Glutamatergic neuron (in vitro differentiated cells): ENCODE data around the gene CACNG7. TPM values are rescaled to one million over a fixed set of nuclear protein-coding genes. Genes with fewer than 3 reads are reported as not detected.

Experiments
- DNase-seq: peaks from one replicate; pipeline ENCODE4 v3.0.0; 2022
- H3K27ac Mint-ChIP-seq: one replicate; pipeline ENCODE4 v1.8.0; 2020; ENCODE audit warnings: mild to moderate bottlenecking, mixed read lengths, inconsistent platforms; ENCODE audit not compliant: unreplicated experiment
- H3K27me3 Mint-ChIP-seq: one replicate; pipeline ENCODE4 v1.8.0; 2020; ENCODE audit warnings: mild to moderate bottlenecking, moderate library complexity, mixed read lengths, inconsistent platforms; ENCODE audit not compliant: unreplicated experiment
- H3K36me3 Mint-ChIP-seq: one replicate; pipeline ENCODE4 v1.8.0; 2020; ENCODE audit warnings: mild to moderate bottlenecking, mixed read lengths, inconsistent platforms; ENCODE audit not compliant: unreplicated experiment
- H3K4me1 Mint-ChIP-seq: one replicate; pipeline ENCODE4 v1.8.0; 2020; ENCODE audit warnings: mild to moderate bottlenecking, low read depth, mixed read lengths, inconsistent platforms; ENCODE audit not compliant: unreplicated experiment
- H3K4me3 Mint-ChIP-seq: one replicate; pipeline ENCODE4 v1.8.0; 2020; ENCODE audit warnings: mild to moderate bottlenecking, mixed read lengths, inconsistent platforms; ENCODE audit not compliant: unreplicated experiment
- H3K9me3 Mint-ChIP-seq: one replicate; pipeline ENCODE4 v1.8.0; 2020; ENCODE audit warnings: mild to moderate bottlenecking, moderate library complexity, mixed read lengths, inconsistent platforms; ENCODE audit not compliant: unreplicated experiment
- total RNA-seq: library from RNA; stranded (reverse); fragmentation: NEBNext Ultra II Directional; extraction: Animal tissue kit (Norgen Biotek cat#: 25700); gene quantifications from one replicate; pipeline ENCODE4 v1.2.1, GENCODE V29; 2021; ENCODE audit not compliant: unreplicated experiment
- TF ChIP-seq, protein P1 (sequence below): fragments of 200-600 bp; sonication (generic); IDR thresholded peaks from one replicate; pipeline ENCODE4 v1.5.0; 2021; ENCODE audit not compliant: partially characterized antibody, unreplicated experiment

Gene CACNG7
- total RNA-seq, 1 donor from 2014 or later, result 60.4 TPM

DNA sequence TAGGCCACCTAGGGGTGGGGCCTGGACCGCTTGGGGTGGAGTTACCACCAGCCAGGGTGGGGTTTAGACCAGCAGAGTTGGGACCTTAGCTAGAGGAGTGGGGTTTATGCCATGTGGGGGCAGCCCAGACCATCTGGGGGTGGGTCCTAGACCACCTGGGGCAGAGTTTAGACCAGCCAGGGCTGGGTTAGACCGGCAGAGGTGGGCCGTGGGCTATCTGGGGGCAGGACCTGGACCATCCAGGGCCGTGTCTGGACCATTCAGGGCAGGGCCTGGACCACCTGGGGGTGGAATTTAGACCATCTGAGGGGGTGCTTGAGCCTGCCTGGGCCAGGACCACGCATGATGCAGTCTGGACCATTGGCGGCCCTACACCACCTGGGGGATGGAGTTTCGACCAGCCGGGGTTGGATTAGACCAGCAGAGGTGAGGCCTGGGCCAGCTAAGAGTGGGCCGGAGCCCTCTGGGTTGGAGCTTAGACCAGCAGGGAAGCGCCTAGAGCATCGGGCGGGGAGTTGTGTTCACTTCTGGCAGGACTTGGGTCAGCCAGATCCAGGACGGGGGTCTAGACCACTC is 72.4 kb downstream of the CACNG7 start:
- Mint-ChIP-seq H3K27ac (no peak overlapping the region), H3K36me3 (peaks cover 12% of the 10 kb centered on the region), H3K9me3 (peaks cover 11% of the 10 kb centered on the region), H3K4me1 (peaks cover 8% of the 10 kb centered on the region), H3K27me3 (peaks cover 12% of the 10 kb centered on the region), H3K4me3 (peak overlapping the region; percentile 68)
- TF ChIP-seq, protein P1, sequence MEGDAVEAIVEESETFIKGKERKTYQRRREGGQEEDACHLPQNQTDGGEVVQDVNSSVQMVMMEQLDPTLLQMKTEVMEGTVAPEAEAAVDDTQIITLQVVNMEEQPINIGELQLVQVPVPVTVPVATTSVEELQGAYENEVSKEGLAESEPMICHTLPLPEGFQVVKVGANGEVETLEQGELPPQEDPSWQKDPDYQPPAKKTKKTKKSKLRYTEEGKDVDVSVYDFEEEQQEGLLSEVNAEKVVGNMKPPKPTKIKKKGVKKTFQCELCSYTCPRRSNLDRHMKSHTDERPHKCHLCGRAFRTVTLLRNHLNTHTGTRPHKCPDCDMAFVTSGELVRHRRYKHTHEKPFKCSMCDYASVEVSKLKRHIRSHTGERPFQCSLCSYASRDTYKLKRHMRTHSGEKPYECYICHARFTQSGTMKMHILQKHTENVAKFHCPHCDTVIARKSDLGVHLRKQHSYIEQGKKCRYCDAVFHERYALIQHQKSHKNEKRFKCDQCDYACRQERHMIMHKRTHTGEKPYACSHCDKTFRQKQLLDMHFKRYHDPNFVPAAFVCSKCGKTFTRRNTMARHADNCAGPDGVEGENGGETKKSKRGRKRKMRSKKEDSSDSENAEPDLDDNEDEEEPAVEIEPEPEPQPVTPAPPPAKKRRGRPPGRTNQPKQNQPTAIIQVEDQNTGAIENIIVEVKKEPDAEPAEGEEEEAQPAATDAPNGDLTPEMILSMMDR, result no peak
- DNase-seq, result no peak

DNA sequence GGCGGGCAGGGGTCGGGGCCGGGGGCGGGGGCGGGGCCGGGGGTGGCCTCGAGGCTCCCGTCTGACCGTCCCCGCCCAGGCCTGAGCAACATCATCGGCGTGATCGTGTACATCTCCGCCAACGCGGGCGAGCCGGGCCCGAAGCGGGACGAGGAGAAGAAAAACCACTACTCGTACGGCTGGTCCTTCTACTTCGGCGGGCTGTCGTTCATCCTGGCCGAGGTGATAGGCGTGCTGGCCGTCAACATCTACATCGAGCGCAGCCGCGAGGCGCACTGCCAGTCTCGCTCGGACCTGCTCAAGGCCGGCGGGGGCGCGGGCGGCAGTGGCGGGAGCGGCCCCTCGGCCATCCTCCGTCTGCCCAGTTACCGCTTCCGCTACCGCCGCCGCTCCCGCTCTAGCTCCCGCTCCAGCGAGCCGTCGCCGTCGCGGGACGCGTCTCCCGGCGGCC is 72.9 kb downstream of the CACNG7 start:
- DNase-seq, result no peak
- no peak overlapping the region for H3K4me3 Mint-ChIP-seq

DNA sequence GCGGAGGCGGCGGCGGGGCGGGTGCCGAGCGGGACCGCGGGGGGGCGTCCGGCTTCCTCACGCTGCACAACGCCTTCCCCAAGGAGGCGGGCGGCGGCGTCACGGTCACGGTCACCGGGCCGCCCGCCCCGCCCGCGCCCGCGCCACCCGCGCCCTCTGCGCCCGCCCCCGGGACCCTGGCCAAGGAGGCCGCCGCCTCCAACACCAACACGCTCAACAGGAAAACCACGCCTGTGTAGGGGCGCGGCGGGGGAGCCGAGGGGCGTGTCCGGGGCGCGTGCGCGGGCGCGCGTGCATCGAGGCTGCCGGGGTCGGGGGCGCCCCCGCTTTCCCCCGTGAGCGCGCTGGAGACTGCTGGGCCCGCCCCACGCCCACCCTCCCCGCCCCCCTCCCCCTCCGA is 73.5 kb downstream of the CACNG7 start:
- Mint-ChIP-seq H3K27ac (no peak overlapping the region), H3K4me1 (peaks cover 7% of the 10 kb centered on the region), H3K36me3 (peaks cover 12% of the 10 kb centered on the region), H3K9me3 (peaks cover 9% of the 10 kb centered on the region), H3K4me3 (no peak overlapping the region), H3K27me3 (peaks cover 9% of the 10 kb centered on the region)
- DNase-seq, result no peak
- TF ChIP-seq, protein P1, result no peak

More for the DNA sequence above, 72.9 kb downstream of the CACNG7 start:
- TF ChIP-seq, protein P1, result no peak
- Mint-ChIP-seq H3K27ac (no peak overlapping the region), H3K9me3 (peaks cover 11% of the 10 kb centered on the region), H3K27me3 (peaks cover 11% of the 10 kb centered on the region), H3K36me3 (peaks cover 12% of the 10 kb centered on the region), H3K4me1 (peaks cover 8% of the 10 kb centered on the region)

DNA sequence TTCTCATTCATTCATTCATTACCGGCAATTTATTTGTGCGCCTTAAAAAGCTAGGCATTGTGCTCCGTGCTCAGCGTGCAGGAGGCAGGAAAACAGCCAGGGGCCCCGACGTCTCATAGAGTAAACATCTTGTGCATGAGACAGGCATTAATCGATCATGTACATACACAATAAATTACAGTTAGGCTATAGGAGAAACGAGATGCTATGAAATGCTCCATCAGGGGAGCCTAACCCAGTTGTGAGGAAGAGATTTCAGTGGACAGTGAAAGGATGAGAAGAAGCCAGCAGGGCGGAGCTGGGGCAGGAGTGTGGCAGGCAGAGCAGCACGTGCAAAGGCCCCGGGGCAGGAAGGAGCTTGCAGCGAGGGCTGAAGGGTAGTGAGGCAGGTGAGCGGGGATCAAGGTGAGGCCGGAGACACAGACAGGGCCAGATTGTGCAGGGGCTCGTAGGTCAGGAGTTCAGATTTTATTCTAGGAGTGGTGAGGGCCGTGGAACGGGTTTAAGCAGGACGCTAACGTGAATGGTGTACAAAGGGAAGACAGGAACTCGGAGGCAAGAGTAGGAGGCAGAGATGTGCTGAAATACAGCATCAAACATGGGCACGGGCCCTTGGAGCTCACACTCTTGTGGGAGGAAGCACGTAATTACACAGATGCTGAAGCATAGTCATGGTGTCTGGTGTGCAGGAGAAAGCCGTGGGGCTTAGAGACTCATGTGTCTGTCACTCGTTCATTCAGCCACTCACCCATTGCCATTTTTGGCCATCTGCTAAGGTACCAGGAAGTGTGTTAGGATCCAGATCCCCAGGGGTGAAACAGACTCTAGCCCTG is 74.6 kb downstream of the CACNG7 start:
- Mint-ChIP-seq H3K9me3 (peaks cover 7% of the 10 kb centered on the region), H3K27ac (no peak overlapping the region), H3K36me3 (peaks cover 12% of the 10 kb centered on the region), H3K27me3 (peaks cover 7% of the 10 kb centered on the region), H3K4me1 (peaks cover 6% of the 10 kb centered on the region), H3K4me3 (no peak overlapping the region)
- DNase-seq, result no peak
- TF ChIP-seq, protein P1, result no peak

DNA sequence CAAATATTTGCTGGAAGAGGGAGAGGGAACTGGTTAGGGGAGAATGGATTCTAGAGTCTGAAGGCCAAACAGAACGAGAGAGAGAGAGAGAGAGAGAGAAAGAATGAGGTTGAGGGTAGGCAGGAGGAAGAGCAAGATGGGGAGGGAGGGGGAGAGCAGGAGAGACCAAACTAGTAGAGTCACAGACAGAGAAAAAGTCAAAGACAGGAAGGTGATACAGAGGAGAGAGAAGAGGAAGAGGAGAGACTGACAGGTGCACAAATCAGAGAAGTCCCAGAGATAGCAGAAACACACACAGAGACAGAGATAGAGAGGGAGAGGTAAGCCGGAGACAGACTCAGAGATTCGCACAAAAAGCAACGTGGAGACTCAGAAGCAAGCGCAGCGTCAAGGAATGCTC is 76.8 kb downstream of the CACNG7 start:
- Mint-ChIP-seq H3K27me3 (peaks cover 1% of the 10 kb centered on the region), H3K4me1 (peaks cover 3% of the 10 kb centered on the region), H3K36me3 (peaks cover 4% of the 10 kb centered on the region), H3K4me3 (no peak overlapping the region), H3K27ac (no peak overlapping the region), H3K9me3 (peaks cover 6% of the 10 kb centered on the region)
- DNase-seq, result no peak
- TF ChIP-seq, protein P1, result no peak
